ENCODE measurements around the gene GPR143.

GPR143 gene

GRCh38 chrX:9788911-9789310 lies 23.3 kb upstream of the GPR143 start:
- TF ChIP-seq EP300 (IDR thresholded peaks at IDR 0.05; ENCODE audit: borderline replicate concordance) (no peak), EGR1 (IDR thresholded peaks at IDR 0.05) (no peak), REST (IDR thresholded peaks at IDR 0.05; ENCODE audit: low read depth) (no peak), TCF12 (IDR thresholded peaks at IDR 0.05; ENCODE audit: low read depth) (no peak), TAF1 (IDR thresholded peaks at IDR 0.05; ENCODE audit: low read depth) (no peak), MAX (IDR thresholded peaks at IDR 0.05) (no peak), RAD21 (IDR thresholded peaks at IDR 0.05; ENCODE audit: low read depth) (no peak), NFIC (IDR thresholded peaks at IDR 0.05) (no peak), ZBTB7A (IDR thresholded peaks at IDR 0.05; ENCODE audit: low read depth) (no peak), CEBPB (IDR thresholded peaks at IDR 0.05) (no peak), CREB1 (IDR thresholded peaks at IDR 0.05; ENCODE audit: low read depth) (no peak), YY1 (IDR thresholded peaks at IDR 0.05; ENCODE audit: low read depth) (no peak)

GRCh38 chrX:9786798-9787635 lies 21.4 kb upstream of the GPR143 start:
- TF ChIP-seq USF1 (IDR thresholded peaks at IDR 0.05) = no peak
- TF ChIP-seq EGR1 (IDR thresholded peaks at IDR 0.05) = peak; percentile 43; the same call in 1 of the 2 replicates

GRCh38 chrX:9785944-9786797 lies 20.5 kb upstream of the GPR143 start, which contains the start of gene SHROOM2:
TSS of gene SHROOM2 (plus strand) at chrX:9786429. CDS start at chrX:9786546, 117 bp downstream.
- TF ChIP-seq TEAD4 (IDR thresholded peaks at IDR 0.05) (no peak), NFIC (IDR thresholded peaks at IDR 0.05) (no peak), ZBTB7A (IDR thresholded peaks at IDR 0.05; ENCODE audit: low read depth) (no peak), CREB1 (IDR thresholded peaks at IDR 0.05; ENCODE audit: low read depth) (no peak), MAX (IDR thresholded peaks at IDR 0.05) (no peak), REST (IDR thresholded peaks at IDR 0.05; ENCODE audit: low read depth) (no peak), CEBPB (IDR thresholded peaks at IDR 0.05) (no peak), EGR1 (IDR thresholded peaks at IDR 0.05) (no peak), EP300 (IDR thresholded peaks at IDR 0.05; ENCODE audit: borderline replicate concordance) (no peak), YY1 (IDR thresholded peaks at IDR 0.05; ENCODE audit: low read depth) (no peak), TAF1 (IDR thresholded peaks at IDR 0.05; ENCODE audit: low read depth) (no peak; the same call in 1 of the 2 replicates), FOXM1 (IDR thresholded peaks at IDR 0.05; ENCODE audit: borderline replicate concordance, low read depth) (no peak), RAD21 (IDR thresholded peaks at IDR 0.05; ENCODE audit: low read depth) (no peak), USF1 (IDR thresholded peaks at IDR 0.05) (no peak; the same call in 1 of the 2 replicates), TCF12 (IDR thresholded peaks at IDR 0.05; ENCODE audit: low read depth) (no peak)

GRCh38 chrX:9785254-9785943 lies 19.8 kb upstream of the GPR143 start:
- TF ChIP-seq CEBPB (IDR thresholded peaks at IDR 0.05) (no peak), YY1 (IDR thresholded peaks at IDR 0.05; ENCODE audit: low read depth) (no peak), NFIC (IDR thresholded peaks at IDR 0.05) (no peak), TEAD4 (IDR thresholded peaks at IDR 0.05) (no peak), EP300 (IDR thresholded peaks at IDR 0.05; ENCODE audit: borderline replicate concordance) (no peak), FOXM1 (IDR thresholded peaks at IDR 0.05; ENCODE audit: borderline replicate concordance, low read depth) (no peak), RAD21 (IDR thresholded peaks at IDR 0.05; ENCODE audit: low read depth) (no peak), MAX (IDR thresholded peaks at IDR 0.05) (no peak), USF1 (IDR thresholded peaks at IDR 0.05) (no peak), TAF1 (IDR thresholded peaks at IDR 0.05; ENCODE audit: low read depth) (no peak), REST (IDR thresholded peaks at IDR 0.05; ENCODE audit: low read depth) (no peak), ZBTB7A (IDR thresholded peaks at IDR 0.05; ENCODE audit: low read depth) (no peak), CREB1 (IDR thresholded peaks at IDR 0.05; ENCODE audit: low read depth) (no peak), EGR1 (IDR thresholded peaks at IDR 0.05) (no peak), TCF12 (IDR thresholded peaks at IDR 0.05; ENCODE audit: low read depth) (no peak)
